T follicular helper cell (primary cell): ENCODE results near the gene ZNF333.
"Not testable (repeated sequence)": the region's sequence is repeated elsewhere in the genome, so short reads cannot be mapped to it uniquely, and the experiment has no call there.

Source experiments
- DNase-seq: peaks from one replicate; pipeline ENCODE4 v3.0.0-alpha.2; 2020; ENCODE audit warnings: low read depth

The ZNF333 gene

DNA sequence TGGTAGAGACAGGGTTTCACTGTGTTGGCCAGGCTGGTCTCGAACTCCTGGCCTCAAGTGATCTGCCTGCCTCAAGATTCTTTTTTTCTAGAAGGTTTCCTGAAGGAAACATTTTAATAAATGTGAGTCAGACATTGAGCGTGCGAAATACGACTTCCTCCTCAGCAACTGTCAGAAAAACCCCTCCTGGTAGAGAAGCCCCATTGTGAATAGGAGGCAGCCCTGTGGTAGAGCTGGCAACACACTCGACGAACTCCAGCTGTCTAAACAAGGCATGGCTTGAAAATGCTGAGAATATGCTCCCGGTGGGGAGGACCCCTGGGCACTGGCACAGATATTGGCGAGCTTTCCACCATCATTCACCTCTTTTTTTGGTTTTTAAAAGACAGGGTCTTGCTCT lies 9.8 kb downstream of the ZNF333 start:
- DNase-seq, result no peak

DNA sequence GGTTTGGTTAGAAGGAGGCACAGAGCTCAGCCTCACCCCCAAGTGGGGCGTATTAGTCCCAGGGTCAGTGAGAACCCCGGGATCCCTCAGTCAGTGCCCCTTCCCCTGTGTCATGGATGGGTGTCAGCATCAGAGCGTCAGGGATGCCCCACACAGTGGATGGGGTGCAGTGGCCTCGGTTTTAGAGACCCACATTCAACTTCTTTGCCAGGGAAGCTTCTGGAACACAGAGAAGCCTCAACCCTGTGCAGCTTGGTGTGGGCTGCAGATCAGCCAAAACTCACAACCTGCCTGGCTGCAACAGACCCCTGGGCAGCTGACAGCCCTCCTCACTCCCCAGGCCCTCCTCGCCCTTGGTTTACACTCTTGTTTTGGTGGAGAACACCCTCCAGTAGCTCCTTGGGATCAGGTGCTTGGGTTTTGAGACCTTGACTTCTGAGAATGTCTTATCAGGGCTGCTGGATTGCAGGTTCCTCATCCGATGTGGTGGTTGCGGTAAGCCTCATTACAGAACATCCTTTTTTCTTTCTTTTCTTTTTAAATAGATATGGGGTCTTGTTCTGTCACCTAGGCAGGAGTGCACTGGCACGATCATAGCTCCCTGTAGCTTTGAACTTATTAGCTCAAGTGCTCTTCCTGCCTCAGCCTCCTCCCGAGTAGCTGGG lies 11.0 kb downstream of the ZNF333 start:
- DNase-seq, result no peak

GRCh38 chr19:14703833-14704232 lies 14.0 kb downstream of the ZNF333 start:
- no peak for DNase-seq

GRCh38 chr19:14704450-14704849 lies 14.6 kb downstream of the ZNF333 start:
- no peak for DNase-seq

DNA sequence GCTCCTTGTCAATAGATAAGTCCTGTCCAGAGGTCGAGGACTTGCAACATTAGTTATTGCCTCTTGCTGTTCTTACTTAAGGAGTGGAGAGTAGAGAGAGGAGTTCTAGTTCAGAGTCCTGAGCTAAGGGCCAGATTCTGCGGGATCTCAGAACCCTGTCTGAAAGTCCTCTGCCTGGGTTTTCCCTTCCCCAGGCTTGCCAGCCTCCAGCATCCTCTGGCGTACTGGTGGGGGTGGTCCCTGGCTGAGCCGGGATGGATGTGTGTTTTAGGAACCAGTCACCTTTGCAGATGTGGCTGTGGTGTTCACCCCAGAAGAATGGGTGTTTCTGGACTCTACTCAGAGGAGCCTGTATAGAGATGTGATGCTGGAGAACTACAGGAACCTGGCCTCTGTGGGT lies 26.0 kb downstream of the ZNF333 start:
- DNase-seq, result no peak

DNA sequence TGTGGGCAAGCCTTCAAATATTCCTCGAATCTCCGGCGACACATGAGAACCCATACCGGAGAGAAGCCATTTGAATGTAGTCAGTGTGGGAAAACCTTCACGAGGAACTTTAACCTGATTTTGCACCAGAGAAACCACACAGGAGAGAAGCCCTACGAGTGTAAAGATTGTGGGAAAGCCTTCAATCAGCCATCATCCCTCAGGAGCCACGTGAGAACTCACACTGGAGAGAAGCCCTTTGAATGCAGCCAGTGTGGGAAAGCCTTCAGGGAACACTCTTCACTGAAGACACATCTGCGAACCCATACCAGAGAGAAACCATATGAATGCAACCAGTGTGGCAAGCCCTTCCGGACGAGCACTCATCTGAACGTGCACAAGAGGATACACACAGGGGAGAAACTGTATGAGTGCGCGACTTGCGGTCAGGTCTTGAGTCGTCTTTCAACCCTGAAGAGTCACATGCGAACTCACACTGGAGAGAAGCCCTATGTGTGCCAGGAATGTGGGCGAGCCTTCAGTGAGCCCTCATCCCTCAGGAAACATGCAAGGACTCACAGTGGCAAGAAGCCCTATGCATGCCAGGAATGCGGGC lies 28.8 kb downstream of the ZNF333 start:
- DNase-seq, result no peak

DNA sequence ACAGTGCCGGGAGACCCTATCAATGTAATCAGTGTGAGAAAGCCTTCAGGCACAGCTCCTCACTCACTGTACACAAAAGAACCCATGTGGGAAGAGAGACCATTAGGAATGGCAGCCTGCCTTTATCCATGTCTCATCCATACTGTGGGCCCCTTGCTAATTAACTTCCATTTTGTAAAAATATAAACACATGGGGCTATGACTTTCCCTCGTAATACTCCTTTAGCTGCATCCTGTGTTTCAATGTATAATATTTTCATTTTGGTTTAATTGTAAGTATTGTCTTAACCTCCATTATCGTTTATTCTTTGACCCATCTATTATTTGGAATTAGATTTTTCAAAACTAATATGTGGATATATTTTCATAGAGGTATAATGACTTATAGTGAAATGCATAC lies 29.3 kb downstream of the ZNF333 start:
- DNase-seq, result no peak

- no peak for DNase-seq
Measured at GRCh38 chr19:14722127-14722526, 32.3 kb downstream of the ZNF333 start.

- no peak for DNase-seq
Measured at GRCh38 chr19:14728595-14728994, 38.7 kb downstream of the ZNF333 start.

- no peak for DNase-seq
Measured at GRCh38 chr19:14731200-14731599, 41.4 kb downstream of the ZNF333 start.

- no peak for DNase-seq
Measured at GRCh38 chr19:14732510-14732909, 42.7 kb downstream of the ZNF333 start.

DNA sequence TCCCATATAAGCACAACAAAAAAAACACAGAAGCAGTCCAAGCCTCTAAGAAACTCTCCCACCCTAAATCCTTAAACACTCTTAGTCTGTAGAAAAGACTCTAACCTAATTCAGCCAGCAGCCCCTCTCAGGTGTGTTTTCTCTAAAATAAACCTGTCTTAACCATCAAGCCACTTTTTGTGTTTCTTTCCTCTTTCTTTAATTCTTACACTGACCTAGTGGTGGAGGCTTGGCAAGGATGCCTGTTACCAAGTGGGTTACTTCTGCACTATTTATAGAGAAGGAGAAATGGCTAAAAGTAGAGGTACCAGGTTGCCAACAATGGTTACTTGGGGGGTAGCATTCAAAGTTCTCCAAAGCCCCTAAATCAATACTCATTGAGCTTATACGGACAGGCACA lies 43.7 kb downstream of the ZNF333 start:
- no peak for DNase-seq

- DNase-seq, result no peak
Measured at GRCh38 chr19:14735915-14736314, 46.1 kb downstream of the ZNF333 start.

- no peak for DNase-seq
Measured at GRCh38 chr19:14746886-14747285, 57.0 kb downstream of the ZNF333 start.

- DNase-seq, result no peak
Measured at GRCh38 chr19:14748601-14749000, 58.8 kb downstream of the ZNF333 start.

- DNase-seq, result no peak
Measured at GRCh38 chr19:14758816-14759215, 69.0 kb downstream of the ZNF333 start.

DNA sequence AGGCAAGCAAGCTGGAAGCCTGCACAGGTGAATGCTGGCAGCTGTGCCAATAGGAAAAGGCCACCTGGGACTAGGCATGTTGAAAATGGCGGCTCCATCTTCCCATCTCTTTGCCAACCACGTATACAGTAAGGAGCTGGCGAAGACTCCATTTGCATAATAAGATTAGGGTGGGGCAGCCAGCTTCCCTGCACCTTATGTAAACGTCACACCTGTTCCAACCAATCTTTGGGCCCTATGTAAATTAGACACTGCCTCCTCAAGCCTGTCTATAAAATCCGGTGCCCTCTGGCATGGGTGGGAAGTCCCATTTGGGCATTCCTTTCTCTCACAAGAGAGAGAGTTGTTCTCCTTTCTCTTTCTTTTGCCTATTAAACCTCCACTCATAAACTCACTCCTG lies 71.8 kb downstream of the ZNF333 start:
- DNase-seq, result no peak

- no peak for DNase-seq
Measured at GRCh38 chr19:14762111-14762510, 72.3 kb downstream of the ZNF333 start.

GRCh38 chr19:14763497-14764145 lies 73.8 kb downstream of the ZNF333 start:
- no peak for DNase-seq

DNA sequence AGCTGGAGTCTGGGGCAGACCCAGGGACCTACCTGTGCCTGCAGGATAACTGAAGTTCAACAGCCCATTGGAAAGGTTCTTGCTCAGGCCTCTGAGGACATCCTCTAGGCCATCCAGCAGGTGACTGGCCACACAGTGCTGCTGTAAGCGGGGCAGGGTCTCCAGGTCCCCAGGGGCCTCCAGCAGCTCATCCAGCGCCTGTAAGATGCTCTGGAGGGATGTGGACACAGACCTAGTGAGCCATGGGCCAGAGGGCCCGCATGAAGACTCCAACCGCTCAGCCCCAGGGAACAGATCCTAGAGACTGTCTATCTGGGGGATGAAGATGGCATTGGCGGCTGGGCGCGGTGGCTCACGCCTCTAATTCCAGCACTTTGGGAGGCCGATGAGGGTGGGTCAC lies 74.6 kb downstream of the ZNF333 start:
- no peak for DNase-seq

DNA sequence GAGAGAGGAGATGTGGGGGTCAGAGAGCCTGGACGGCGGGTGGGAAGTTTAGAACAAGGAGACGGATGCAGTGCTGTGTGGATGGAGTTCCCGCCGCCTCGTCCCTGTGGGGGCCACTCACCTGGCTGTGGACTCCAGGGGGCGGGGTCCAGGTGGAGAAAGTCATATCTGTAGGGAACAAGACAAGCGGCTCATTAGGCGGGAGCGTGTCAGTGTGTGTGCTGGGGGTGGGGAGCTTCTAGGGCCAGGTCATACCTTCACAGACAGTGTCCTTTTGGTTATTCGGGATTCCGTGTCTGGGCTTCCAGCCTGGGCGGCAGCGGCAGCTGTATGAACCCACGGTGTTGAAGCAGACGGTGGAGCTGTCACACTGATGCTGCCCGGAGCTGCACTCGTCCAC lies 75.6 kb downstream of the ZNF333 start:
- DNase-seq, result not testable (repeated sequence)

DNA sequence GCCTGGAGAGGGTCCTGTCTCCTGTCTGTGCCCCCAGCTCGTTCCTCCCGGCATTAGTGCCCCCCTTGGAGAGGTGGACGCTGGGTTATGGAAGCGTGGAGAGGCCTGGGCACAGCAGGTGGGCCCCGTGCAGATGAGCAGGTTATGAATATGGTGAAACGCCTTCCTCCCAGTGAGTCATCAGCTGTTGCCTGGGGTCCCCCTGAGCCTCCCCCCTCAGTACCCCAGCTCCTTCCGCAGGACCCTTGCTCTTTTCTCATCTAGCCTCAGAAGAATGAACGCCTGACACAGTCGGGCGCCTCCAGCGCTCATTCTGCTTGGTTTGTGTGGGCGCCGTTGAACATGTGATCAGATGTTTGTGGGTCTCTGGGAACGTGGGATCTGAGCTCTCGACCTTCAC lies 76.0 kb downstream of the ZNF333 start:
- not testable (repeated sequence) for DNase-seq

DNA sequence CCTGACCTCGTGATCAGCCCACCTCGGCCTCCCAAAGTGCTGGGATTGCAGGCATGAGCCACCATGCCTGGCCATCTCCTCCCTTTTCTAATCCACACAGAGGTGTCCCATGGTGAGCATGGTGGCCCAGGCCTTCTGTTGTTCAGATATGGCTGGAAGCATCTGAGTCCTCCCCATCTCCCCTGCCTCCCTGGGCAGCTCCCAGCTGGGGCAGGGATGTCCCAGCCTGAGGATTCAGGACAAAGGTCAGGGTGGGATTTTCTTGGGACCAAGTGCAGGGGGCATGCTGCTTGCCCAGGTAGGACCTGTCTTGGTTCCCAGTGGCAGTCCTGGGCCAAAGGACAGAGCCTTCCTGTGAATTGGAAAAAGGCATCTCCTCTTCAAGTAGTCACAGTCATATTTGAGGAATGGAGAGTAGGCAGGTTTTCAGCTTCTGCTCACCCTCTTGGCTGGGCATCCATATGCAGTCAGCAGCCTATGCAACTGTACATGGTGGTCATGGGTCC lies 77.7 kb downstream of the ZNF333 start:
- no peak for DNase-seq
